RWPE2 (cell line): ENCODE measurements around the gene CSRNP2.

Experiments used
- ATAC-seq: fragments of 200-7000 bp; cut with Tn5 transposase; 3 replicates; pipeline ENCODE4 v1.9.1; 2021; ENCODE audit warnings: low read depth
- DNase-seq: peaks from one replicate; pipeline ENCODE4 v3.0.0-alpha.2; 2020; ENCODE audit warnings: low spot score
- H3K27ac ChIP-seq: fragments of 450-650 bp; 2 replicates; pipeline ENCODE4 v1.5.1; 2017; ENCODE audit warnings: mild to moderate bottlenecking; ENCODE audit not compliant: poor library complexity, severe bottlenecking
- H3K27me3 ChIP-seq: fragments of 250-450 bp; sonication (Bioruptor Pico); 2 replicates; pipeline ENCODE4 v1.5.1; 2021; ENCODE audit warnings: mild to moderate bottlenecking, moderate library complexity; ENCODE audit not compliant: insufficient read depth, poor library complexity, severe bottlenecking
- H3K36me3 ChIP-seq: fragments of 250-450 bp; sonication (Bioruptor Pico); 2 replicates; pipeline ENCODE4 v1.5.1; 2020; ENCODE audit warnings: low read depth, mild to moderate bottlenecking, moderate library complexity
- H3K4me1 ChIP-seq: fragments of 250-450 bp; sonication (Bioruptor Pico); 2 replicates; pipeline ENCODE4 v1.5.1; 2021; ENCODE audit warnings: mild to moderate bottlenecking, moderate library complexity; ENCODE audit not compliant: insufficient read depth, poor library complexity, severe bottlenecking
- H3K4me3 ChIP-seq: fragments of 250-450 bp; sonication (Bioruptor Pico); 2 replicates; pipeline ENCODE4 v1.5.1; 2021; ENCODE audit warnings: mild to moderate bottlenecking, moderate library complexity; ENCODE audit not compliant: severe bottlenecking
- H3K9me3 ChIP-seq: fragments of 250-450 bp; sonication (Bioruptor Pico); 2 replicates; pipeline ENCODE4 v1.5.1; 2021; ENCODE audit warnings: mild to moderate bottlenecking, moderate library complexity; ENCODE audit not compliant: severe bottlenecking
- TF ChIP-seq, protein P1 (sequence below): fragments of 450-650 bp; IDR thresholded peaks from one replicate; pipeline ENCODE4 v1.5.1; 2017; ENCODE audit warnings: mild to moderate bottlenecking, moderate library complexity; ENCODE audit not compliant: poor library complexity, severe bottlenecking

Gene CSRNP2

DNA sequence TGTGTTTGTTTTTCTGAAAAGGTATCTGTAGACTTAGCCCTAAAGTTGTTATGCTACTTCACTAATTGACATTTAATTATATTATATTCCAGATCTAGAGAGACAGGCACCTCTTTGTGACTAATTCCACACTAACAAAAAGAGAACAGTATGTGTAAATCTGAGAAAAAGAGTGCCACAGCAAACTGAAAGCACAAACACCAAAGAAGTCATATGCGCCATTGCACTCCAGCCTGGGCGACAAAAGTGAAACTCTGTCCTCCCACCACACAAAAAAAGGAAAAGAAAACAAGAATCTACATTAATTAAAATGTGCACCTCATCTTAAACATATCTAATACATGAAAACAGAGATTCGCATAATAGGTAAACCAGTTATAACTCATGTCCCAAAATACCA, 4.4 kb upstream of the CSRNP2 start:
- TF ChIP-seq, protein P1, sequence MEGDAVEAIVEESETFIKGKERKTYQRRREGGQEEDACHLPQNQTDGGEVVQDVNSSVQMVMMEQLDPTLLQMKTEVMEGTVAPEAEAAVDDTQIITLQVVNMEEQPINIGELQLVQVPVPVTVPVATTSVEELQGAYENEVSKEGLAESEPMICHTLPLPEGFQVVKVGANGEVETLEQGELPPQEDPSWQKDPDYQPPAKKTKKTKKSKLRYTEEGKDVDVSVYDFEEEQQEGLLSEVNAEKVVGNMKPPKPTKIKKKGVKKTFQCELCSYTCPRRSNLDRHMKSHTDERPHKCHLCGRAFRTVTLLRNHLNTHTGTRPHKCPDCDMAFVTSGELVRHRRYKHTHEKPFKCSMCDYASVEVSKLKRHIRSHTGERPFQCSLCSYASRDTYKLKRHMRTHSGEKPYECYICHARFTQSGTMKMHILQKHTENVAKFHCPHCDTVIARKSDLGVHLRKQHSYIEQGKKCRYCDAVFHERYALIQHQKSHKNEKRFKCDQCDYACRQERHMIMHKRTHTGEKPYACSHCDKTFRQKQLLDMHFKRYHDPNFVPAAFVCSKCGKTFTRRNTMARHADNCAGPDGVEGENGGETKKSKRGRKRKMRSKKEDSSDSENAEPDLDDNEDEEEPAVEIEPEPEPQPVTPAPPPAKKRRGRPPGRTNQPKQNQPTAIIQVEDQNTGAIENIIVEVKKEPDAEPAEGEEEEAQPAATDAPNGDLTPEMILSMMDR: no peak
- DNase-seq: no peak
- ATAC-seq: no peak
- Histone ChIP-seq H3K4me3 (no peak overlapping the region), H3K27ac (no peak overlapping the region), H3K4me1 (no peaks in the 10 kb centered on the region), H3K9me3 (no peaks in the 10 kb centered on the region), H3K27me3 (no peaks in the 10 kb centered on the region), H3K36me3 (peaks cover 7% of the 10 kb centered on the region; the same call in 1 of the 2 replicates)

DNA sequence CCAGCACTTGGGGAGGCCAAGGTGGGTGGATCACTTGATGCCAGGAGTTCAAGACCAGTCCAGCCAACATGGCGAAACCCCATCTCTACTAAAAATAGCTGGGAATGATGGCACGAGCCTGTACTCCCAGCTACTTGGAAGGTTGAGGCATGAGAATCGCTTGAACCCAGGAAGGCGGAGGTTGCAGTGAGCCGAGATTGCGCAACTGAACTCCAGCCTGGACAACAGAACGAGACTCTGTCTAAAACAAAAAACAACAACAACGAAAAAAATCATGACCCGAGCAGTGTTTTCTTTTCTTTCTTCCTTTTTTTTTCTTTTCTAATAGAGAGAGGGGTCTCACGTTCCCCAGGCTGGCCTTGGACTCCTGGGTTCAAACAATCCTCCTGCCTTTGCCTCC, 3.5 kb upstream of the CSRNP2 start:
- Histone ChIP-seq H3K9me3 (no peaks in the 10 kb centered on the region), H3K4me1 (peaks cover 2% of the 10 kb centered on the region), H3K36me3 (peaks cover 3% of the 10 kb centered on the region; the same call in 1 of the 2 replicates), H3K4me3 (no peak overlapping the region), H3K27me3 (no peaks in the 10 kb centered on the region), H3K27ac (no peak overlapping the region)
- TF ChIP-seq, protein P1: no peak
- DNase-seq: no peak
- ATAC-seq: no peak

DNA sequence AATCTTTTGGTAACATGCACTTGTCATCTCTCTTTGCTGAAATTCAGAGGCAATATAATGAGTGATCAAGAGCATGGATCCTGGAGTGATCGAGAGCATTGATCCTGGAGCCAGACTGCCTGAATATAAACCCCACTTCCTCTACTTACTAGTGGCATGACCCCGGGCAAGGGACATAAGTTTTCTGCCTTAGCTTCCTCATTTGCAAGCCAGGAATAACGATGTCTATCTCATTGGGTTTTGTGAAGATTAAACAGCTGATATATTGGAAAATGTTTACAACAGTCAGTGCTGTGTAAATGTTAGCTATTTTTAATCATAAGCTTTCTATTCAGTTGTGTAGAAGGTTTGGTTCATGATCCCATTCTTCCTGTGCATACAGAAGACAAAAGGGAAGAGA, 2.4 kb upstream of the CSRNP2 start:
- no peaks in the 10 kb centered on the region for H3K27me3 ChIP-seq
- DNase-seq (no peak), ATAC-seq (no peak)
- H3K27ac ChIP-seq: no peak overlapping the region
- TF ChIP-seq, protein P1: no peak
- no peak overlapping the region for H3K4me3 ChIP-seq
- H3K36me3 ChIP-seq: peaks cover under 1% of the 10 kb centered on the region; the same call in 1 of the 2 replicates
- no peaks in the 10 kb centered on the region for H3K9me3 ChIP-seq
- H3K4me1 ChIP-seq: peaks cover 4% of the 10 kb centered on the region

DNA sequence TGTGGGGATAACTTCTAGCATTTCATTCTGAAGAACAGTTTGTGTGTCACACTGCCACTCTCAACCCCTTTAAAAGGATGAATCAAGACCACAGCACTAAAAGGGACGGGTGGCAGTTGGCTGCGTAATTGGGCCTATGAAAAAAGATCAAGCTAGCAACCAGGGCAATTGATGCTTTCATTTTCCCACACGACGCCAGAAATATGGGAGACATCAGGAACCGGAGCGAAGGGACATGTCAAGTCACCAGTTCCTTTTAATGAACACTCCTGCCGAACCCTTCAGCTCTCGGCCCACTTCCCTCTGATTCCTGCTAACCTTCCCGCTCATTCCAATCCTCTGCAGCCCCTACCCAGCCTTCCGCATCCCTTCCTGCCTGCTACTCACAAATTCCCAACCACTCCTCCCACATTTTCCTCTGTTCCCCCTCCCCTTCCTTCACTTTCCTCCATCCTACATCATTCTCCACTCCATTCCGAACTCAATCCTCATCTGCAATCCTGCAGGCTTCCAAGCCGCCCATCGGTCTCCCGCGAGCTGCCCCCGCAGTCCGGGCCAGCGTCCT, 753 bp downstream of the CSRNP2 start:
- DNase-seq (no peak), ATAC-seq (peak; percentile 24)
- H3K27ac ChIP-seq: peak overlapping the region; percentile 47
- TF ChIP-seq, protein P1: no peak
- H3K36me3 ChIP-seq: peaks cover 5% of the 10 kb centered on the region; the same call in 1 of the 2 replicates
- peak overlapping the region; percentile 83 for H3K4me3 ChIP-seq
- no peaks in the 10 kb centered on the region for H3K27me3 ChIP-seq
- H3K9me3 ChIP-seq: no peaks in the 10 kb centered on the region
- H3K4me1 ChIP-seq: peaks cover 4% of the 10 kb centered on the region

DNA sequence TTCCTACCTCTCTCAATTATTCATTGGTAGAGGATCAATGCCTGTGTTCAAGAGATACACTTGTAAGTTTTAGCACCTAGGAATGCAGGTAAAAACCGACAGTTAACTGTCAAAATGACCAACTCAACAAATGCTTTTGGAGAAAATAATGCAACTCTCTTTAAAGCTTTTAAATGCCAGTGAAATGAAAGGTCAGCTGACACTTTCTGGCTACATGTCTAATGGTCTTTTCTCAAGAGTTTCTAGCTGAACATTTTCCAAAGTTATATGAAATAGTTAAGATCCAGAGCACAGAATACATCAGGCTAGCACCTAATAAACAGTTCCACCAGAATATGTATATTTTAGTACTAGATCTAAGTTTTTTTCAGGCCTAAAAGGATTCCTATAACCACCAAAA, 2.0 kb downstream of the CSRNP2 start:
- no peaks in the 10 kb centered on the region for H3K27me3 ChIP-seq
- DNase-seq (no peak), ATAC-seq (no peak)
- H3K9me3 ChIP-seq: no peaks in the 10 kb centered on the region
- H3K4me3 ChIP-seq: no peak overlapping the region
- peaks cover 5% of the 10 kb centered on the region; the same call in 1 of the 2 replicates for H3K36me3 ChIP-seq
- no peak overlapping the region for H3K27ac ChIP-seq
- peaks cover 4% of the 10 kb centered on the region for H3K4me1 ChIP-seq
- TF ChIP-seq, protein P1: no peak
